ENCODE data around the gene HPCAL1.

The HPCAL1 gene

GRCh38 chr2:10269711-10270610, 32.7 kb upstream of the HPCAL1 start:
- DNase-seq, result no peak

- DNase-seq, result no peak
Measured at GRCh38 chr2:10271509-10271908, 31.2 kb upstream of the HPCAL1 start.

- DNase-seq, result no peak
Measured at GRCh38 chr2:10271946-10272345, 30.8 kb upstream of the HPCAL1 start.

GRCh38 chr2:10272464-10272863, 30.2 kb upstream of the HPCAL1 start:
- no peak for DNase-seq

DNA sequence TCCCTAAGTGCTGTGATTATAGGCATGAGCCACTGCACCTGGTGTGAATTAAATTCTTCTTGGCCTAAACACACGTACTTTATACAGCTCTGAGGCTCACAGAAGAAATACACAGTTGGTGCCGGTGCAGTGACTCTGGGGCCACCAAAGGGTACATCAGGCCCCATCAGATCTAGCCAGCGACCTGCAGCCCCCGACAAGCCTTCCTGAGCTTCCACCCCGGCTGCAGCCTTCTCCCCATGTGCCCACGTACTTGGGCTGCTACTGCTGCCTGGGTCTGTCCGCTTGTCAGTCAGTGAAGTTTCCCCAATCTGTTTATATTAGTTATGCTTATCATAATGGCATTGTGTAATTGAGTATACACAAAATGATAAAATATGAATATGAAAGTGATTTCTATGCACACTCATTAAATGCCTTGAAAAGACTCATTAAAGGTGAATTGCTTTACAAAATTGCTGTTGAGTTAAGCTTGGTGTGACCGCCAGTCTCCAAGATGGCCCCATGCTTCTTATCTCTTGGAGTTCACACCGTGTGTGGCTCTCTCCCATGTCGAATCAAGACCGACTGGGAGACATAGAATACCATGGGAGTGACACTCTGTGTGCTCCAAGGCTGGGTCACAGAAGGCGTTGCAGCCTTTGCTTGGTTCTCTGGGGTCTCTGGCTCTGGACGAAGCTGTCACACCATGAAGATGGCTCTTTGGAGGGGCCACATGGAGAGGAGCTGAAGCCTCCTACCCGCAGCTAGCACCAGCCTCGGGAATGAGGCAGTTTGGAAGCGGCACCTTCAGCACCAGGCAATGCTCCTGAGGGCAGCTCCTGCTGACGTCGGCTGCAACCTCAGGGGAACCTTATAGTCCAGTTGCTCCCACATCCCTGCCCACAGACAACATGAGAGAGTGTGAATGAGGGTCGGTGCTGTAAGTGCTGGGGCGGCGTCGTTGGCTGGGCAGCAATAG, 29.2 kb upstream of the HPCAL1 start:
- DNase-seq, result no peak

DNA sequence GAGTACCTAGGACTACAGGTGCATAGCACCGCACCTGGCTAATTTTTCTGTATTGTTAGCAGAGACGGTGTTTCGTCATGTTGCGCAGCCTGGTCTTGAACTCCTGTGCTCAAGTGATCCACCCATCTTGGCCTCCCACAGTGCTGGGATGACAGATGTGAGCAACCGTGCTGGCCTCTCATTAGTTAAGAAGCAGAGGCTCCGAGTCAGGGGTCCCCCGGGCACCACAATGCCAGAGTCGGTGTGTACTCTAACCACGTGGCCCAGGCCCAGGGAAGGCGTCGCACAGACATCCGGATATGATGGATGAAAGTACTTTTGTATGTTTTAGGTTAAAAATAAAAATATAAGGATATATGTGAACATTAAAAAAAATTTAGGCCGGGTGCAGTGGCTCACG, 28.3 kb upstream of the HPCAL1 start:
- DNase-seq, result no peak

- no peak for DNase-seq
Measured at GRCh38 chr2:10274983-10275802, 27.5 kb upstream of the HPCAL1 start.

DNA sequence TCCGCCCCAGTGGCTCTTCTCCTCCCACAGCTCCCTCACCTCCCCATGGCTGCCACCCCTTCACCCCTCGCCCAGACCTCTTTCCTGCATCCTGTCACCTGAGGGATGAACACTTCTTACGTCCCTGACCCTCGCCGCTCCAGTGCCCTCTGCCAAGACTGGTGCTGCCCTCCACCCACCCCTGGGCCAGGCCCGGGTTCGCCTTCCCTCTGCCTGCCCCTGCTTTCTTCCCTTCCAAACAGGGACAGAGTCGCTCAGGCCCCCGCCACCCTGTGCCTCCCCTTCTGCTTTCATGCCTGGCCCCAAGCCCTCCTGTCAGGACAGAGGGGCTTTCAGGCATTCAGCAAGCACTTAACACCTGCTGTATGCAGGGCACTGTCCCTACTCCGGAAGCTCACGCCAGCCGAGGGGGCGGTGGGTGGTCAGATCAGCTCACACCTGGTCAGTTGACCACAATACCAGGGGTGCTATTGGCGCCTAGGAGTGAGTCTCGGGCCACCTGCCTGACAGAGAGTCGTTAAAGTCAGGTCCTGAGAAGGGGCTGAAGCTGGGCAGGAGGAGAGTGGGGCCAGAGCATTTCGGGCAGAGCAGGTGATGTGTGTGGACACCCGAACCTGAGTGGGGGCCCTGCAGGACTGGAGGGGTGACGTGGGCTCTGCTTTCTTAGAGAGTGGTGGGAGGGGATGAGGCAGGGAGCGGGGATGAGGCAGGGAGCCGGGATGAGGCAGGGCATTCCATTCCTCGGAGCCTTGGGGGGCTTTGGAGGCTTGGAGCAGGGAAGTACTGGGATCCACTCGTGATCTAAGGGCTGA, 26.0 kb upstream of the HPCAL1 start:
- no peak for DNase-seq

DNA sequence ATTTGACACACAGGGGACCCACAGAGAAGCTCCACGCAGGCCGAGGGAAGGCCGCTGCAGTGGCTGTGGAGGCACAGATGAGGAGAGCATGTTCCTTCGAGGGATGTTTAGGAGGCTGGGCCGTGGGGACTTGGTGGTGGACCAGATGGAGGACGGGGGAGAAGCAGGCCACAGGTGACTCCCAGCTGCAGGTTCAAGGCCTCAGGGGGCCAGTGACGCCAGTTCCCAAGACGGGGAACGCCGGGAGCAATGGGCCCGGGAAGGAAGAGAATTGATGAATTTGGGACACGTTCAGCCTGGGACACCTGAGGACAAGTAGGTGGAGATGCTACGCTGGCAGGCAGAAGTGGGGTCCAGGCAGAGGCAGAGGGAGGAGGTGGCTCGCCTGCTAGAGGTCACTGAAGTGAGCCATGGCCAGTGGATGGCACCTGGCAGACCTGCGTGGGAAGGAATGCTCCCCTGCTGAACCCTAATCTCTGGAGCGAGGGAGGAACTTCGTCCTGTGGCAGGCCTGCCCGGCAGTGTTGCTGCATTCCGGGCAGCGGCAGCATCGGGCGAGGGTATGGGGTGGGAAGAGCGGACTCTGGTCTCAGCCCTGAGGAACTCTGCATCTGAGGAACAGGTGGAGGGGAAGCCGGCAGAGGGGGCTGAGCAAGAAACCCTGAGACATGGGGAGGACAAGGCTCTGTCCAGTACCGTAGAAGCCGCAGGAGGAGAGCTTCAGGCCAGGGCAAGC, 25.2 kb upstream of the HPCAL1 start:
- DNase-seq, result no peak

DNA sequence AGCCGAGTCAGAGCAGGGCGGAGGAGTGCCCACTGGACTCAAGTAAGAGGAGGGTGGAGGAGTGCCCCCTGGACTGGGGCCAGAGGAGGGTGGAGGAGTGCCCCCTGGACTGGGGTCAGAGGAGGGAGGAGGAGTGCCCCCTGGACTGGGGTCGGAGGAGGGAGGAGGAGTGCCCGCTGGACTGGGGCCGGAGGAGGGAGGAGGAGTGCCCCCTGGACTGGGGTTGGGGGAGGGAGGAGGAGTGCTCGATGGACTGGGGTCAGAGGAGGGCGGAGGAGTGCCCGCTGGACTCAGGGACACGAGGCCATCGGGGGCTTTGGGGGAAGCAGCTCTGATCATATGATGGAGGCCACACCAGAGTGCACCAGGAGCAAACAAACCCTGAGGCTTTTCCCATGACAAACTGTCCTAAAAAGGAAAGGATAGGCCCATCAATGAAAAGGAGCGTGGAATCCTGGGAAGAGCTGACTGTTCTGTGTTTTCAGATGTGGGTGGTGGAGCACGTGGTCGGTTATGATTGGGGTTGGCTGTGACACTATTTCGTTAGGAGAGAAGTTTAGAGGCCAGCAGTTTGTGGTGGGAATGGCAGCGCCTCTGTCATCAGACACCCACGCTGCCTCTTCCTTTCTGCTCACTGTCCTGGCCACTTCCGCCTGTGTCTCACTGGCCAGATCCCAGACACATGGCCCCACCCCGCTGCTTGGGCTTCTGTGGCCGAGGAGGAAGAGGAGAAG, 24.5 kb upstream of the HPCAL1 start:
- DNase-seq, result no peak

DNA sequence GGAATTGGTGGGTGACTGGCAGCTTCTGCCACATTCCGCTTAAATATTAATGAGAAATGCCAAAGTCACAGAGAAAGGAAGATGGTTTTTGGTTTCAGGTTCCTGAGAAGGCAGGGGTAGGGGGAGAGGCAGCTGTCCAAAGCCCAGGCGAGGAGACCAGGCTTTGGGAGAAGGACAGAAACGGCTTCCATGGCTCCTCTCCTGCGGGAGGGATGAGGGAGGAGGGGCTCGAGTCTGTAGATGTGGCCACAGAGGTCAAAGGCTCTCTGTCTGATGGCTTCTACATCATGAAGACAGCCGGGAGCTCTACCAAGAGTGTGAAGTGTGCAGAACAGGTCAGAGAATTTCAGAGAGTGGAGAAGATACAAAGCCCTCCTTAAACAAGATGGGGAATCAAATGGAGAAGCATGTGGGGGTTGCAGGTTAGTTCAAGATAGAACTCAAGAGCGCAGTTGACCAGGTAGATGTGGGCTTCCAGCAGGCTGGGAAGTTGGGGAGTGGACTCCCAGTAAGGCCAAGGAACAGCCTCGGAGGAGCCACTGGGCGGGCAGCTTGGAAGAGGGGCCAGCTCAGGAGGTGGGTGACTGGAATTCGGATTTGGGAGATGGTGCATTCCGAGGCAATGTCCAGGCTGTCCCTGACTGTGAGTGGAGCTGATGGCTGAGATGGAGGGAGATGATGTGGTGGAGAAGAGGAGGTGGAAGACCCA, 23.8 kb upstream of the HPCAL1 start:
- no peak for DNase-seq

DNA sequence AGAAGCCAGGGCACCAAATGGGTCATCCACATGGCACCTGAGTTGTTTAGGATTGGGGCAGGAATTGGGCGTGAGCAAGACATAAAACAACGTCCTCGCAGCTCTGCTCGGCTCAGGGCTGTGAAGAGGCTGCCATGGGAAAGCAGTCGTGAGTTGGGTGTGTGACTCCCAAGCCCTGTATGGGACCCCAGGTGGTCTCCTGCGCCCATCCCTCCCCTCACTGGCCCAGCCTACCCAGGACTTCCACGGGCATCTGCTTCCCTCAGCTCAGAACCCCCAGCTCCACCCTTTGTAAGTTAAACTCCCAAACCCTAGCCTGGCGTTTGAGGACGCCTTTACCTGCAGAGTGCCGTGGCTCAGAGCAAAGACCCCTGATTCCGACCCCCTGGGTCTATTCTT, 23.2 kb upstream of the HPCAL1 start:
- no peak for DNase-seq

- DNase-seq, result no peak
Measured at GRCh38 chr2:10279946-10280463, 22.7 kb upstream of the HPCAL1 start.

- DNase-seq, result no peak
Measured at GRCh38 chr2:10281891-10282290, 20.8 kb upstream of the HPCAL1 start.

GRCh38 chr2:10282611-10283105, 20.0 kb upstream of the HPCAL1 start:
- DNase-seq, result no peak

- no peak for DNase-seq
Measured at GRCh38 chr2:10283106-10284062, 19.3 kb upstream of the HPCAL1 start.

DNA sequence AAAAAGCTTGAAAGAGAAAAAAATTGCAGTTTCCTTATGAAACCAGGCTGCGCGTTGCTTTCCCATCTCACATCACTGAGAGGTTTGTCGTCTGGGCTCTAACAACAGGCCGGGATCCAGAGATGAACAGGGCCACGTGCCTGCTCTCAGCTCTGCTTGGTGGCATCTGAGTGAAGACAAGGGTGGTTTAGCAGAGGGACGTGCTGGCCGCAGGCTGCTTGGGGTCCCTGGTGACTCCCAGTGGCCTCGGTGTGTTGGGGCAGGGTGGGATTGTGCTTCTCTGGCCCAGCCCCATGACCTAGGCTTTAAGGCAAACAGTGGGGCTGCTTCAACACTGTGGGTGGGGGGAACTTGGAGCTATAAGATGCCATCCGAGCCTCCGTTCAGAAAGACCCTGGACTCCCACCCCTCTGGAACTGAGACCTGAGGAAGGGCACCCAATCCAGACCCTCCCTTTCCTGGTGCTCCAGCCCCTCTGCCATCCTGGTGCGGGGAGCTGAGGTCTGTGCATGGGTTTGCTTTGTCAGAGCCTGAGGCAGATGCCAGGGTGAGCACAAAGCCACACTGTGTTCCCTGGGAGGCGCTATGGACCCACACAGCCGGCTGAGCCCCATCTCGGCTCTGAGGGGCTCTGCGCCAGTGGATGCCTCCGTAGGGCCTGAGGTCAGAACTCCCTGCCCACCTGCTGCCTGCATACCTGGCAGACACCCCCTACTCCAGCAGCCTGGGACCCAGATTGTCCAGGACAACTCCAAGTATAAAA, 18.4 kb upstream of the HPCAL1 start:
- no peak for DNase-seq

All from NCI-H2081 treated with DMSO at 0.1 percent for 48 hours (cell line).